H1 (cell line): ENCODE measurements around the gene KCP. TPM values are rescaled to one million over a fixed set of nuclear protein-coding genes. Genes with fewer than 3 reads are reported as not detected.

Source experiments
- CTCF ChIA-PET: fragments of 300-600 bp; sonication (Branson Sonifier 250); formaldehyde crosslinking; loops from one replicate; lab custom pipeline; 2021; ENCODE audit not compliant: partially characterized antibody; lab: Charles Lee
- POLR2A ChIA-PET: fragments of 300-600 bp; sonication (Branson Sonifier 250); formaldehyde crosslinking; loops from one replicate; lab custom pipeline; 2021; ENCODE audit warnings: inconsistent platforms; ENCODE audit not compliant: partially characterized antibody; lab: Charles Lee
- DNase-seq, 2 experiments: peaks; one replicate each; pipeline versions ENCODE4 v3.0.0 to v3.0.0-alpha.2; 2010 to 2022; ENCODE audit warnings: low spot score in 2 of 2, low read depth in 1 of 2, mixed read lengths in 1 of 2
- FAIRE-seq: peaks from 2 replicates; lab custom pipeline; 2011; peaks lifted over from hg19 to GRCh38; lab: Jason Lieb, UNC
- H2AFZ ChIP-seq: 2 replicates; pipeline ENCODE4 v1.8.1; 2012; ENCODE audit warnings: low read length, inconsistent platforms
- H2AK5ac ChIP-seq: 2 replicates; pipeline ENCODE4 v1.6.1; 2013; ENCODE audit warnings: low read depth, low read length
- H2BK120ac ChIP-seq: replicated peaks from 2 replicates; pipeline ENCODE3; 2013; ENCODE audit warnings: low read depth, low read length, inconsistent platforms
- H2BK12ac ChIP-seq: 2 replicates; pipeline ENCODE4 v1.6.1; 2013; ENCODE audit warnings: low read depth, low read length
- H2BK15ac ChIP-seq: 2 replicates; pipeline ENCODE4 v1.6.1; 2013; ENCODE audit warnings: low read length
- H2BK20ac ChIP-seq: 2 replicates; pipeline ENCODE4 v1.6.1; 2013; ENCODE audit warnings: low read length
- H2BK5ac ChIP-seq: 2 replicates; pipeline ENCODE4 v1.6.1; 2013; ENCODE audit warnings: low read depth, low read length
- H3K14ac ChIP-seq: 2 replicates; pipeline ENCODE4 v1.6.1; 2013; ENCODE audit warnings: inconsistent platforms; ENCODE audit not compliant: insufficient read length
- H3K18ac ChIP-seq: 2 replicates; pipeline ENCODE4 v1.6.1; 2013; ENCODE audit warnings: low read length; ENCODE audit errors: extremely low read depth
- H3K23ac ChIP-seq: 2 replicates; pipeline ENCODE4 v1.6.1; 2013; ENCODE audit warnings: inconsistent platforms; ENCODE audit not compliant: insufficient read length
- H3K23me2 ChIP-seq: 2 replicates; pipeline ENCODE4 v1.6.1; 2013; ENCODE audit warnings: low read depth, low read length
- H3K27ac ChIP-seq: 2 replicates; pipeline ENCODE4 v1.6.1; 2011; ENCODE audit warnings: low read depth, low read length, inconsistent platforms
- H3K27me3 ChIP-seq, 4 experiments: replicated peaks in 1 of 4; 1 replicate in 1 of 4; 2 replicates in 3 of 4; pipeline versions ENCODE4 v1.6.1 to v1.8.1; 2011 to 2013; ENCODE audit warnings: low read length in 3 of 4, mild to moderate bottlenecking in 3 of 4, inconsistent platforms in 2 of 4, mixed read lengths in 2 of 4, moderate library complexity in 1 of 4; ENCODE audit not compliant: control insufficient read depth in 3 of 4, insufficient read depth in 3 of 4; ENCODE audit errors: extremely low read depth in 1 of 4
- H3K36me3 ChIP-seq, 4 experiments: 2 replicates each; pipeline versions ENCODE4 v1.6.1 to v1.8.1; 2011 to 2013; ENCODE audit warnings: mild to moderate bottlenecking in 4 of 4, low read length in 3 of 4, moderate library complexity in 2 of 4, control low read depth in 1 of 4, inconsistent platforms in 1 of 4; ENCODE audit not compliant: insufficient read depth in 4 of 4, control insufficient read depth in 2 of 4
- H3K4ac ChIP-seq: replicated peaks from 2 replicates; pipeline ENCODE3; 2013; ENCODE audit warnings: low read length, low read depth, mixed read lengths, inconsistent platforms; ENCODE audit not compliant: insufficient read length
- H3K4me1 ChIP-seq, 4 experiments: replicated peaks in 1 of 4; 1 replicate in 1 of 4; 2 replicates in 3 of 4; pipeline versions ENCODE4 v1.6.1 to v1.8.1; 2011 to 2013; ENCODE audit warnings: low read length in 3 of 4, inconsistent platforms in 2 of 4, mixed read lengths in 1 of 4; ENCODE audit not compliant: insufficient read depth in 4 of 4, control insufficient read depth in 3 of 4
- H3K4me2 ChIP-seq, 2 experiments: 2 replicates each; pipeline versions ENCODE4 v1.6.1 to v1.8.1; 2011 to 2013; ENCODE audit warnings: low read depth in 2 of 2, low read length in 2 of 2, control low read depth in 1 of 2, inconsistent platforms in 1 of 2, mild to moderate bottlenecking in 1 of 2; ENCODE audit not compliant: insufficient read depth in 1 of 2
- H3K4me3 ChIP-seq, 4 experiments: fragments of 200-600, 300-600 bp in 1 of 4; sonication (generic), shearing (Covaris generic), sonication (Bioruptor Twin) in 1 of 4; 2 replicates each; pipeline versions ENCODE4 v1.5.1 to v1.8.1; 2011 to 2016; ENCODE audit warnings: low read length in 4 of 4, low read depth in 3 of 4, control low read depth in 2 of 4, inconsistent platforms in 2 of 4, mild to moderate bottlenecking in 2 of 4, mixed read lengths in 1 of 4, moderate library complexity in 1 of 4; ENCODE audit not compliant: insufficient read depth in 2 of 4; ENCODE audit errors: extremely low read depth in 1 of 4
- H3K56ac ChIP-seq: replicated peaks from 2 replicates; pipeline ENCODE3; 2013; ENCODE audit warnings: low read depth, mild to moderate bottlenecking, mixed read lengths, low read length, inconsistent platforms; ENCODE audit not compliant: insufficient read length
- H3K79me1 ChIP-seq: 2 replicates; pipeline ENCODE4 v1.6.1; 2013; ENCODE audit warnings: low read depth, low read length, control low read depth
- H3K79me2 ChIP-seq, 2 experiments: 2 replicates each; pipeline versions ENCODE4 v1.6.1 to v1.8.1; 2012 to 2013; ENCODE audit warnings: low read length in 2 of 2, mild to moderate bottlenecking in 2 of 2, inconsistent platforms in 1 of 2; ENCODE audit not compliant: insufficient read depth in 2 of 2, control insufficient read depth in 1 of 2
- H3K9ac ChIP-seq, 4 experiments: replicated peaks in 1 of 4; 1 replicate in 1 of 4; 2 replicates in 3 of 4; pipeline versions ENCODE4 v1.6.1 to v1.8.1; 2011 to 2013; ENCODE audit warnings: low read depth in 3 of 4, low read length in 3 of 4, control low read depth in 2 of 4, mild to moderate bottlenecking in 2 of 4, moderate library complexity in 2 of 4, inconsistent platforms in 1 of 4; ENCODE audit errors: extremely low read depth in 1 of 4
- H3K9me3 ChIP-seq, 2 experiments: 2 replicates each; pipeline versions ENCODE4 v1.6.1 to v1.8.1; 2012 to 2013; ENCODE audit warnings: mild to moderate bottlenecking in 2 of 2, moderate library complexity in 2 of 2, control low read depth in 1 of 2, inconsistent platforms in 1 of 2, low read depth in 1 of 2, low read length in 1 of 2, mixed read lengths in 1 of 2; ENCODE audit not compliant: insufficient read depth in 2 of 2
- H4K20me1 ChIP-seq, 2 experiments: replicated peaks in 1 of 2; 2 replicates each; pipeline versions ENCODE3 to v1.8.1; 2011 to 2013; ENCODE audit warnings: inconsistent platforms in 2 of 2, low read length in 2 of 2, mild to moderate bottlenecking in 1 of 2; ENCODE audit not compliant: insufficient read depth in 2 of 2, control insufficient read depth in 1 of 2
- H4K5ac ChIP-seq: 2 replicates; pipeline ENCODE4 v1.6.1; 2013; ENCODE audit warnings: low read length, low read depth, mixed read lengths, inconsistent platforms; ENCODE audit not compliant: insufficient read length
- H4K8ac ChIP-seq: 2 replicates; pipeline ENCODE4 v1.8.0; 2013; ENCODE audit warnings: mild to moderate bottlenecking, moderate library complexity, low read length, inconsistent platforms; ENCODE audit not compliant: insufficient read depth; ENCODE audit errors: extremely low read depth
- H4K91ac ChIP-seq: replicated peaks from 2 replicates; pipeline ENCODE3; 2013; ENCODE audit warnings: low read length, mixed read lengths, inconsistent platforms; ENCODE audit not compliant: insufficient read length
- CBX5 ChIP-seq: fragments of 300-800, 300-1000 bp; sonication (generic); IDR thresholded peaks from 2 replicates; pipeline ENCODE4 v1.7.1; 2016; ENCODE audit warnings: antibody characterized with exemption, low read length, low read depth
- TEAD4 ChIP-seq: IDR thresholded peaks from 2 replicates; pipeline ENCODE4 v1.6.1; 2012; ENCODE audit warnings: low read depth, low read length, inconsistent platforms, mixed read lengths
- WGBS, 2 experiments: shearing (Covaris generic) in 1 of 2; methylation state at CpG; one replicate each; pipeline versions ENCODE4 v1.1.6 to v1.1.7; 2013 to 2015; ENCODE audit warnings: low lambda C conversion rate in 2 of 2, mixed read lengths in 2 of 2, inconsistent platforms in 1 of 2, low coverage in 1 of 2, missing lambda C conversion rate in 1 of 2; ENCODE audit not compliant: insufficient replicate concordance in 2 of 2, insufficient coverage in 1 of 2, insufficient read length in 1 of 2; ENCODE audit errors: extremely low coverage in 1 of 2, missing lambda C conversion rate in 1 of 2; 5-methylcytosine and 5-hydroxymethylcytosine counted together
- polyA plus RNA-seq, 7 experiments: library from polyadenylated mRNA; depleted of rRNA in 3 of 7; stranded (reverse) in 5 of 7; unstranded in 2 of 7; fragments of >200 nt in 5 of 7; fragments of 200-250 nt in 2 of 7; gene quantifications; 1 replicate in 5 of 7; 2 replicates in 1 of 7; 4 replicates in 1 of 7; pipeline versions ENCODE4 v1.2.1 to v1.2.3, GENCODE V29; 2011 to 2013; ENCODE audit warnings: missing spikeins in 2 of 7, mixed read lengths in 2 of 7
- total RNA-seq: library from RNA; stranded (reverse); fragmentation: NEBNext Ultra II Directional; extraction: Animal tissue kit (Norgen Biotek cat#: 25700); gene quantifications from 2 replicates; pipeline ENCODE4 v1.2.1, GENCODE V29; 2021

The KCP gene
- total and polyA plus RNA-seq, 2 of the 8 experiments (the other 6 are each of a cell fraction or from before 2014, with no cell fraction given): 1.3 to 2.0 TPM

- whole genome bisulfite sequencing, 2 experiments: 90% methylated on average over 17 of the region's 18 CpGs; no CpG with 5 or more reads in 1 of the 2 experiments
- Histone ChIP-seq H3K9ac (no peak overlapping the region), H3K4ac (no peak overlapping the region), H2BK15ac (no peak overlapping the region), H4K91ac (no peak overlapping the region), H3K4me2 (no peak overlapping the region), H2AFZ (no peak overlapping the region), H2AK5ac (no peak overlapping the region), H3K23ac (no peak overlapping the region), H3K79me1 (no peaks in the 10 kb centered on the region), H3K4me1 (peaks cover 0 to 3% (median 0%) of the 10 kb centered on the region in 4 experiments; a peak in 1 of 7 replicates), H2BK12ac (no peak overlapping the region), H4K5ac (no peak overlapping the region), H3K56ac (no peak overlapping the region), H3K18ac (no peak overlapping the region), H3K4me3 (no peak overlapping the region), H3K9me3 (peaks cover 5% of the 10 kb centered on the region in 2 experiments; a peak in 2 of 4 replicates), H3K14ac (no peak overlapping the region), H2BK5ac (no peak overlapping the region), H3K27me3 (peaks cover 0 to 14% (median 4%) of the 10 kb centered on the region in 4 experiments; a peak in 5 of 7 replicates), H3K79me2 (no peaks in the 10 kb centered on the region), H2BK120ac (no peak overlapping the region), H4K8ac (peak overlapping the region; percentile 51; the same call in 1 of the 2 replicates), H3K36me3 (no peaks in the 10 kb centered on the region), H4K20me1 (no peaks in the 10 kb centered on the region), H3K23me2 (0 out of 2 replicates have a peak, but pooled peaks cover 1% of the 10 kb centered on the region), H3K27ac (no peak overlapping the region), H2BK20ac (no peak overlapping the region)
- no peak for TF ChIP-seq TEAD4
- TF ChIP-seq CBX5: no peak
- DNase-seq (no peak), FAIRE-seq (no peak)
- POLR2A ChIA-PET: interaction anchor here (1.0 to 1.9 kb wide), 3 partner anchors 9 to 21 kb away, joined by 3 to 5 read pairs (median 3); partner anchors contain the start of gene KCP
- CTCF ChIA-PET: interaction anchor here (0.8 to 1.6 kb wide), 4 partner anchors 9 to 28 kb away, joined by 3 to 8 read pairs (median 6); no protein-coding TSS in a partner anchor
Measured at GRCh38 chr7:128931190-128931798, 20.8 kb upstream of the KCP start.
